Kidney (tissue), 22 donors: ENCODE measurements around the gene COPS2. TPM values are rescaled to one million over a fixed set of nuclear protein-coding genes. Genes with fewer than 3 reads are reported as not detected.

Experiments used
- DNase-seq, 5 donors: peaks; one replicate each; pipeline ENCODE4 v3.0.0-alpha.2; 2013 to 2020
- FAIRE-seq: peaks from 2 replicates; lab custom pipeline; 2012; peaks lifted over from hg19 to GRCh38; lab: Jason Lieb, UNC
- H3K27ac ChIP-seq, 2 donors: one replicate each; pipeline ENCODE4 v1.7.0; 2013; ENCODE audit warnings: low read depth in 2 of 2, low read length in 2 of 2, inconsistent platforms in 1 of 2
- H3K27me3 ChIP-seq: one replicate; pipeline ENCODE4 v1.7.1; 2013; ENCODE audit warnings: low read length, inconsistent platforms; ENCODE audit not compliant: control insufficient read depth, insufficient read depth
- H3K36me3 ChIP-seq, 3 donors: one replicate each; pipeline versions ENCODE4 v1.7.0 to v1.7.1; 2013; ENCODE audit warnings: low read length in 3 of 3, control low read depth in 1 of 3, inconsistent platforms in 1 of 3; ENCODE audit not compliant: insufficient read depth in 3 of 3, control insufficient read depth in 2 of 3
- H3K4me1 ChIP-seq, 3 donors: one replicate each; pipeline versions ENCODE4 v1.7.0 to v1.7.1; 2013; ENCODE audit warnings: low read length in 3 of 3, inconsistent platforms in 1 of 3, low read depth in 1 of 3; ENCODE audit not compliant: control insufficient read depth in 2 of 3, insufficient read depth in 2 of 3
- H3K4me3 ChIP-seq, 3 donors: one replicate each; pipeline versions ENCODE4 v1.7.0 to v1.8.1; 2013; ENCODE audit warnings: low read length in 3 of 3, control low read depth in 1 of 3, inconsistent platforms in 1 of 3
- H3K9ac ChIP-seq, 3 donors: one replicate each; pipeline versions ENCODE4 v1.7.0 to v1.7.1; 2013; ENCODE audit warnings: low read length in 3 of 3, control low read depth in 1 of 3, inconsistent platforms in 1 of 3
- H3K9me3 ChIP-seq, 3 donors: one replicate each; pipeline versions ENCODE4 v1.7.0 to v1.7.1; 2013; ENCODE audit warnings: low read length in 3 of 3, control low read depth in 1 of 3, inconsistent platforms in 1 of 3; ENCODE audit not compliant: control insufficient read depth in 2 of 3, insufficient read depth in 1 of 3
- CTCF ChIP-seq: IDR thresholded peaks from 3 replicates; pipeline ENCODE4 v1.5.1; 2012; ENCODE audit warnings: mild to moderate bottlenecking, moderate library complexity, borderline replicate concordance; ENCODE audit not compliant: insufficient read depth; ENCODE audit errors: extremely low read depth
- intact Hi-C: fragments of 100-400 bp; cut with DNase I; formaldehyde crosslinking; loops from one replicate; pipeline ENCODE4 v1.11.1; 2022
- long read RNA-seq, 10 donors: library from polyadenylated mRNA in 1 of 10; unstranded in 1 of 10; transcript quantifications; one replicate each; pipeline ENCODE4 v2.0.0 and lab custom pipeline, GENCODE V29; 2021 to 2026
- polyA plus RNA-seq: library from polyadenylated mRNA; stranded (reverse); fragments of 350-450 nt; fragmentation: Illumina TruSeq; extraction: RNeasy Lipid Tissue Mini Kit (QIAGEN cat#74804); gene quantifications from one replicate; pipeline ENCODE4 v1.2.3, GENCODE V29; 2014; ENCODE audit warnings: low read depth, low replicate concordance; ENCODE audit not compliant: insufficient read depth
- total RNA-seq: library from RNA; stranded (reverse); fragmentation: NEBNext Ultra II Directional; extraction: Animal tissue kit (Norgen Biotek cat#: 25700); gene quantifications from one replicate; pipeline ENCODE4 v1.2.1, GENCODE V29; 2021
- donor health status: control.
- donor health status: control.
- donor health status: control.
- donor health status: control.
- donor health status: control.
- donor health status: DM: yes; HTN: yes; CAD: no.
- donor health status: Normal renal cell carcinoma (clear cell type).

Gene COPS2
- total RNA-seq: 60.1 TPM
- polyA plus RNA-seq: 42.6 TPM
- long read RNA-seq, donor 1, full-length matches to known transcripts: 8 of 8 reads
- long read RNA-seq, donor 1, partial matches to known transcripts: 0 of 8 reads
- long read RNA-seq, donor 1, other reads (novel, unspliced or antisense): 0 of 8 reads
- long read RNA-seq, donor 2, full-length matches to known transcripts: 12 of 12 reads
- long read RNA-seq, donor 2, partial matches to known transcripts: 0 of 12 reads
- long read RNA-seq, donor 2, other reads (novel, unspliced or antisense): 0 of 12 reads
- long read RNA-seq, donor 3, full-length matches to known transcripts: 19 of 25 reads
- long read RNA-seq, donor 3, partial matches to known transcripts: 6 of 25 reads
- long read RNA-seq, donor 3, other reads (novel, unspliced or antisense): 0 of 25 reads
- long read RNA-seq, donor 4, full-length matches to known transcripts: 13 of 13 reads
- long read RNA-seq, donor 4, partial matches to known transcripts: 0 of 13 reads
- long read RNA-seq, donor 4, other reads (novel, unspliced or antisense): 0 of 13 reads
- long read RNA-seq, donor 5, partial matches to known transcripts: 0 of 1 reads
- long read RNA-seq, donor 5, other reads (novel, unspliced or antisense): 0 of 1 reads
- long read RNA-seq, donor 6, full-length matches to known transcripts: 23 of 36 reads
- long read RNA-seq, donor 6, partial matches to known transcripts: 13 of 36 reads
- long read RNA-seq, donor 6, other reads (novel, unspliced or antisense): 0 of 36 reads
- long read RNA-seq, donor 7, full-length matches to known transcripts: 30 of 33 reads
- long read RNA-seq, donor 7, partial matches to known transcripts: 0 of 33 reads
- long read RNA-seq, donor 7, other reads (novel, unspliced or antisense): 3 of 33 reads
- long read RNA-seq, donor 8, full-length matches to known transcripts: 10 of 10 reads
- long read RNA-seq, donor 8, partial matches to known transcripts: 0 of 10 reads
- long read RNA-seq, donor 8, other reads (novel, unspliced or antisense): 0 of 10 reads
- long read RNA-seq, donor 9, full-length matches to known transcripts: 9 of 9 reads
- long read RNA-seq, donor 9, partial matches to known transcripts: 0 of 9 reads
- long read RNA-seq, donor 9, other reads (novel, unspliced or antisense): 0 of 9 reads
- long read RNA-seq, donor 10, full-length matches to known transcripts: 15 of 15 reads
- long read RNA-seq, donor 10, partial matches to known transcripts: 0 of 15 reads
- long read RNA-seq, donor 10, other reads (novel, unspliced or antisense): 0 of 15 reads

- no peak for FAIRE-seq
- peak; percentile 1 for TF ChIP-seq CTCF
- no peaks in the 10 kb centered on the region for H3K27me3 ChIP-seq
- intact Hi-C loops: no loop called here
- no peaks in the 10 kb centered on the region for H3K36me3 ChIP-seq
- H3K9me3 ChIP-seq: no peaks in the 10 kb centered on the region
- peaks cover 0 to 10% (median 0%) of the 10 kb centered on the region in 3 donors for H3K4me1 ChIP-seq
- peak within 1 kb of the TSS; percentile 95 to 100 (median 99) for H3K4me3 ChIP-seq
- peak within 1 kb of the TSS; percentile 73 to 99 (median 99) for H3K9ac ChIP-seq
- peak; percentile 96 to 99 (median 97) for DNase-seq
- peak within 1 kb of the TSS; percentile 68 to 85 for H3K27ac ChIP-seq
These were observed at the start of gene COPS2 for GRCh38 chr15:49155110-49155833. Gene COPS2, minus strand, starts transcription at chr15:49155599. Its CDS starts 21 bp downstream, at chr15:49155578.

GRCh38 chr15:49200347-49200746 lies 44.9 kb upstream of the COPS2 start:
- no peak for FAIRE-seq
- intact Hi-C loops: no loop called here

More at GRCh38 chr15:49200347-49200746, 44.9 kb upstream of the COPS2 start:
- TF ChIP-seq CTCF: no peak
- Histone ChIP-seq H3K36me3 (peaks cover 0 to 6% (median 2%) of the 10 kb centered on the region in 3 donors), H3K9me3 (no peaks in the 10 kb centered on the region), H3K27me3 (no peaks in the 10 kb centered on the region), H3K27ac (no peak overlapping the region), H3K4me3 (no peak overlapping the region), H3K9ac (no peak overlapping the region), H3K4me1 (peaks cover 0 to 12% (median 0%) of the 10 kb centered on the region in 3 donors)
- no peak for DNase-seq
